ENCODE measurements around the gene MED1.

Gene MED1

GRCh38 chr17:39461926-39462569 is 11.0 kb upstream of the MED1 start:
- Histone ChIP-seq H3K27me3 (no peaks in the 10 kb centered on the region), H3K27ac (peak overlapping the region; percentile 99), H3K9me3 (no peaks in the 10 kb centered on the region), H3K4me1 (ENCODE audit: control insufficient read depth in 1 of 2, insufficient read depth in 1 of 2, low read depth in 1 of 2, low read length in 1 of 2) (peaks cover 33 to 40% of the 10 kb centered on the region in 2 experiments), H3K4me3 (ENCODE audit: low read depth in 1 of 2, low read length in 1 of 2) (peak overlapping the region; percentile 79 to 91), H3K36me3 (peaks cover 4% of the 10 kb centered on the region)
- no peak for TF ChIP-seq CTCF (IDR thresholded peaks at IDR 0.05)

- H3K27me3 ChIP-seq = no peaks in the 10 kb centered on the region
- no peaks in the 10 kb centered on the region for H3K9me3 ChIP-seq
- H3K4me3 ChIP-seq (ENCODE audit: low read depth in 1 of 2, low read length in 1 of 2) = peak within 1 kb of the TSS; percentile 79 to 91
- peaks cover 4% of the 10 kb centered on the region for H3K36me3 ChIP-seq
- TF ChIP-seq CTCF (IDR thresholded peaks at IDR 0.05) = peak; percentile 15
- H3K4me1 ChIP-seq (ENCODE audit: control insufficient read depth in 1 of 2, insufficient read depth in 1 of 2, low read depth in 1 of 2, low read length in 1 of 2) = peaks cover 33 to 40% of the 10 kb centered on the region in 2 experiments
- H3K27ac ChIP-seq = peak within 1 kb of the TSS; percentile 99
Measured at GRCh38 chr17:39461113-39461925, 10.3 kb upstream of the MED1 start, which contains the start of gene CDK12. Gene CDK12 (plus strand): TSS chr17:39461486. CDS start chr17:39462072, 586 bp downstream.

GRCh38 chr17:39455919-39456318 is 4.9 kb upstream of the MED1 start:
- no peak for TF ChIP-seq CTCF (IDR thresholded peaks at IDR 0.05)
- H3K9me3 ChIP-seq = no peaks in the 10 kb centered on the region
- H3K4me3 ChIP-seq (ENCODE audit: low read depth in 1 of 2, low read length in 1 of 2) = no peak overlapping the region
- H3K4me1 ChIP-seq (ENCODE audit: control insufficient read depth in 1 of 2, insufficient read depth in 1 of 2, low read depth in 1 of 2, low read length in 1 of 2) = peaks cover 8 to 12% of the 10 kb centered on the region in 2 experiments
- no peak overlapping the region for H3K27ac ChIP-seq
- no peaks in the 10 kb centered on the region for H3K36me3 ChIP-seq
- no peaks in the 10 kb centered on the region for H3K27me3 ChIP-seq

- Histone ChIP-seq H3K9me3 (no peaks in the 10 kb centered on the region), H3K36me3 (peaks cover 22% of the 10 kb centered on the region), H3K4me1 (ENCODE audit: control insufficient read depth in 1 of 2, insufficient read depth in 1 of 2, low read depth in 1 of 2, low read length in 1 of 2) (peaks cover 11 to 16% of the 10 kb centered on the region in 2 experiments), H3K27me3 (no peaks in the 10 kb centered on the region), H3K27ac (no peak overlapping the region), H3K4me3 (ENCODE audit: low read depth in 1 of 2, low read length in 1 of 2) (peak overlapping the region in 1 of 2 experiments; percentile 88)
- TF ChIP-seq CTCF (IDR thresholded peaks at IDR 0.05) = no peak
Measured at GRCh38 chr17:39450051-39450450, 1.0 kb downstream of the MED1 start.

GRCh38 chr17:39447561-39447960 is 3.5 kb downstream of the MED1 start:
- Histone ChIP-seq H3K4me3 (ENCODE audit: low read depth in 1 of 2, low read length in 1 of 2) (no peak overlapping the region), H3K36me3 (peaks cover 44% of the 10 kb centered on the region), H3K4me1 (ENCODE audit: control insufficient read depth in 1 of 2, insufficient read depth in 1 of 2, low read depth in 1 of 2, low read length in 1 of 2) (peaks cover 11 to 16% of the 10 kb centered on the region in 2 experiments), H3K9me3 (no peaks in the 10 kb centered on the region), H3K27ac (no peak overlapping the region), H3K27me3 (no peaks in the 10 kb centered on the region)
- no peak for TF ChIP-seq CTCF (IDR thresholded peaks at IDR 0.05)

Data from neutrophil (primary cell).